Omental fat pad (tissue), 4 donors: ENCODE measurements around the gene RREB1. TPM values are rescaled to one million over a fixed set of nuclear protein-coding genes. Genes with fewer than 3 reads are reported as not detected.

ENCODE experiments used
- ATAC-seq: fragments of 150-250 bp; one replicate; pipeline ENCODE4 v1.9.1; 2016; ENCODE audit warnings: mild to moderate bottlenecking, moderate library complexity; ENCODE audit not compliant: low FRiP score
- DNase-seq: peaks from one replicate; pipeline ENCODE4 v3.0.0-alpha.2; 2019; ENCODE audit warnings: low spot score
- total RNA-seq, 4 donors: library from RNA; depleted of rRNA; stranded (reverse); fragments of >200 nt; gene quantifications; one replicate each; pipeline ENCODE4 v1.1.0, GENCODE V29; 2016
- TF ChIP-seq, protein P1 (sequence below), 3 donors: fragments of 450-650 bp; IDR thresholded peaks; one replicate each; pipeline ENCODE4 v1.5.1; 2016 to 2017; ENCODE audit warnings: antibody characterized with exemption in 3 of 3, mild to moderate bottlenecking in 3 of 3, moderate library complexity in 2 of 3

RREB1 gene
- total RNA-seq, 4 donors from 2014 or later: 24.9 to 48.1 (median 40.6) TPM

DNA sequence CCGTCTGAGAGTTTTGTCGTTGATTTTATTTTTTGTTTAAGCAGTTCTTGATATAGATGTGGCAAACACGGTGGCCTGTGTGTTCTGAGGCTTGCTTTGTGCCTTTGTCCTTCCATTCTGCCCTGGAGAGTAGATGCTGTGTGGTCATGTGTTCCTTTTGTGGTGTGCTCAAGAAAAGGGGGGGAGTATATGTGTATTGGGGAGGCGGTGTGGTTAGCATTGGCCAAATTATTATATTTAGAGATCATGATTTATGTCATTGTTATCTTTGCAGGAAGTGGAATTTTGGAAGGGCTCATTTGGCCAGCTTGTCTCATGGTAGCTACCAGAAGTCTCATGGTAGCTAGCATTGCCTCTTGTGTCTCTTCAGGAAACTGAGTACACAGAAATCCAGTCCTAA is 16.4 kb downstream of the RREB1 start:
- DNase-seq (no peak), ATAC-seq (no peak)
- TF ChIP-seq, protein P1, sequence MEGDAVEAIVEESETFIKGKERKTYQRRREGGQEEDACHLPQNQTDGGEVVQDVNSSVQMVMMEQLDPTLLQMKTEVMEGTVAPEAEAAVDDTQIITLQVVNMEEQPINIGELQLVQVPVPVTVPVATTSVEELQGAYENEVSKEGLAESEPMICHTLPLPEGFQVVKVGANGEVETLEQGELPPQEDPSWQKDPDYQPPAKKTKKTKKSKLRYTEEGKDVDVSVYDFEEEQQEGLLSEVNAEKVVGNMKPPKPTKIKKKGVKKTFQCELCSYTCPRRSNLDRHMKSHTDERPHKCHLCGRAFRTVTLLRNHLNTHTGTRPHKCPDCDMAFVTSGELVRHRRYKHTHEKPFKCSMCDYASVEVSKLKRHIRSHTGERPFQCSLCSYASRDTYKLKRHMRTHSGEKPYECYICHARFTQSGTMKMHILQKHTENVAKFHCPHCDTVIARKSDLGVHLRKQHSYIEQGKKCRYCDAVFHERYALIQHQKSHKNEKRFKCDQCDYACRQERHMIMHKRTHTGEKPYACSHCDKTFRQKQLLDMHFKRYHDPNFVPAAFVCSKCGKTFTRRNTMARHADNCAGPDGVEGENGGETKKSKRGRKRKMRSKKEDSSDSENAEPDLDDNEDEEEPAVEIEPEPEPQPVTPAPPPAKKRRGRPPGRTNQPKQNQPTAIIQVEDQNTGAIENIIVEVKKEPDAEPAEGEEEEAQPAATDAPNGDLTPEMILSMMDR (IDR thresholded peaks at IDR 0.05): no peak

DNA sequence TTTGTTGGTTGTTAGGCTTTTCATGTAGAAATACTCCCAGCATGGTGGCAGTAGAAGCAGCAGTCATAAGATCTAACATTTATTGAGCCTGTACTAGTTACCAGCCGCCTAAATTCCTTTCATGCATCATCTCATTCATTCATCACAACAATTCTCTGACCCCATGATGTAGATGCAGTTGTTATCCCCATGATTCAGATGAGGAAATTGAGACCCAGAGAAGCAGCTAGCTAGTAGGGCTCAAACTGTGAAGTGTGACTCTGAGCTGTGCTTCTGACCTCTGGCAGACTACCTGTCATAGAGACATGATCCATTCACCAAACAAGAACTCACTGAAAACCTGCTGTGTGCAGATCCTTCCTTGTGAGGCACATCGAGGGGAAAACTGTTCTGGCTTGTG is 16.9 kb downstream of the RREB1 start:
- no peak for DNase-seq
- no peak for ATAC-seq
- TF ChIP-seq, protein P1 (IDR thresholded peaks at IDR 0.05): no peak

DNA sequence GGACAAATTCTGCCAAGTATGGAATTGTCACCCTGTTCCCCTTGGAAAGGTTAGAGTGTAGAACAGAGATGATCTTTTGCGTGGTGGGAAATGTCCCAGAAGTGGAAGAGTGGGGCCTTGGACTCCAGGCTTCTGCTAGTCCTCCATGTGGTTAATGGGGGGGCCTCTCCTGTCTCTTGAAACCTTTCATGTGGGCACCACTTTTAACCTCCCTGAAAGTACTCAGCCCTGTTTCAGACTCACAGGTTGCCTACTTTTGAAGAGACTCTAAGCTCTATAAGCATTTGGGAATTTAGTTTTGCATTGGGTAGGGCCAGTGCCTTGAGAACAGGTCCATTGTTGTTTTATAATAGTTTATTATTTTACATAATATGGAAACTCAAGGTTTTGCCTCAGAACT is 17.5 kb downstream of the RREB1 start:
- TF ChIP-seq, protein P1 (IDR thresholded peaks at IDR 0.05): no peak
- no peak for DNase-seq
- ATAC-seq: no peak

DNA sequence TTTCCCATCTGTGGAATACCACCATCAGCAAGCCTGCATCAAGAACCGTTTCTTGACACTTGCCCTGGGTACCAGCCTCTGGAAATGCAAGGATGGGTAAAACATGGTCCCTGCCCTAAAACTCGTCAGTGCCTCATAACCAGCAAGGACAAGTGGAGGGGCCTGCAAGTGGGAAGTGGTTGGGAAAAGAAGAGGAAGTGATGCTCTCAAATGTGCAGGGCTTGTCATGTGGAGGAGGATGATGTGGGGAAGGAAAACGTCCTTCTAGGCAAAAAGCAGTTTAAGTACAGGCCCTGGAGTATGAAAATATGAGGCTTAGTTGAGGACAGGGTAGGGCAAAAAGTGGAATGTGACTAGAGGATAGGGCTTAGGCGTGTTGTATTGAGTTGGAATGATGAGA is 19.0 kb downstream of the RREB1 start:
- ATAC-seq: no peak
- no peak for DNase-seq
- TF ChIP-seq, protein P1 (IDR thresholded peaks at IDR 0.05): no peak

DNA sequence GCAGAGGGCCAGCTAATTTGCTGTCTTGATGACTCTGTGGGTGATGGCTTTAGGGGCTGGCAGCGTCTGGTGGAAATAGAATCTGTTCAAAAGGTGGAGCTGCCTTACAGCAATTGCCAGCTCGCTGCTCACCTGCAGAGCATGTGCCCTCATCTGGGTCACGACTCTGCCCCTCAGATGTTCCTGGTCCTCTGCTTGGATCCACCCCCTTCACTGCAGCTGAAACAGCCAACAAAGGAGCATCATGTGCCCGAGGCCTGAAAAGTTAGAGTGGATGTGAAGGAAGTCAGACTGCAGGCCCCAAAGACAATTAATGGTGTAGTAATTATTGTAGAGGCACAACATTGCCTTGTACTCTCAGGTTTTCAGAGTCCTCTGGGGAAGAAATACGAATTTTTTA is 19.9 kb downstream of the RREB1 start:
- ATAC-seq (no peak), DNase-seq (no peak)
- TF ChIP-seq, protein P1 (IDR thresholded peaks at IDR 0.05): no peak

DNA sequence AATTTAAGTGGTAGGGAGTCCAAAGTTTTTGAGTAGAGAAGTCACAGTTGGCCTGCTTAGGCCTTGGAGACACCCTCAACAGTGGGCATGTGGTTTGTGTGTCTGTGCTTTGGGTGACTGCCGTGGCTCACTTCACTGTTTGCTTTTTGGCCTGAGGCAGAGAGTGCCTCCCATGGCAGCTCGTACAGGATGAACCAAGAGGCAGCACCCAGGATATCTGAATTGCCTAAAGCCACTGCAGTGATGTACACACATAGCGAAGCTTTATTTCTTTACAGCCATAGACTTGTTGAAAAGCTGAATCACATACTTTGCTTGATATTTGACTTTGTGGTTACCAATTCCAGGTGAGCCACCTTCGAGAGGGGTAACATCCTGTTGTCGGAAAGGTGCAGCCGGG is 21.6 kb downstream of the RREB1 start:
- no peak for DNase-seq
- no peak for ATAC-seq
- TF ChIP-seq, protein P1 (IDR thresholded peaks at IDR 0.05): no peak

DNA sequence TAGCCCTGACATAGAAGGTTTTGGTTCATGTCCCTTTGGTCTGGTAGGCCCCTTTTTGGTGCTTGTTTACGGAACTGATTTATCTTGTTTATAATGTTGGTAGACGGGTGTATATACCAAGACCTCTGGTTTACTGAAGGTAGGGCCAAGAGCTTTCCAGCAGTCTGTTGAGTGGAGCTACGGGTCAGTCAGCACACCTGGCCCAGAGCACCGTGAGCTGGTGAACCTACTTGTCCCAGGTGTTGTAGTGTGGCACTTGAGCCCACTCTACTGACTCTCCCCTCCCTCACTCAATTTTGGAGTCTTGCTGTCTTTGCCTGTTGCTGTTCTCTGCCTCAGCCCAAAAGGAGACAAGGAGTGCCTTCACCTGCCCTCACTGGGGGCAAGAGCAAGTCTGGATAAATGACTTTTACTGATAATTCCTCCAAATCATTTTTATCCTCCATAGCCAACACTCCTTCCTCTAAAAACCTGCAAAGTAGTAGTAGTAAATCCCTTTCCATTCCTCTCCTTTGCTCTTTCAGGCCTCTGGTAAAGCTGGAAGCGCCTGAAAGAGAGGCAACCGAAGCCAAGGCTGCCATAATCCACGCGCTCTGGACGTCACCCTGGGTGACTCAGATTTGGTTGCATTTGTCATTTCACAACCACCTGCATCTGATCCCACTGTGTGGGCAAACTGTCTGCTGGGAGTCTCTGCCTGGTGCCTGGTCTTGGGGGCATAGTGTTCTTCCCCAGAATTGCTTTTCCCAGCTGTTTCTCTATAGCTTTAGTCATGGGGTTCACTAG is 22.2 kb downstream of the RREB1 start:
- DNase-seq: no peak
- TF ChIP-seq, protein P1 (IDR thresholded peaks at IDR 0.05): no peak
- no peak for ATAC-seq
